HFFc6 (cell line): ENCODE measurements around the gene ACP3. TPM values are rescaled to one million over a fixed set of nuclear protein-coding genes. Genes with fewer than 3 reads are reported as not detected.
"Not testable (repeated sequence)": the region's sequence is repeated elsewhere in the genome, so short reads cannot be mapped to it uniquely, and the experiment has no call there.

ENCODE experiments used
- DNase-seq: peaks from one replicate; pipeline ENCODE4 v3.0.0-alpha.2; 2018
- H3K27ac Mint-ChIP-seq: 2 replicates; pipeline ENCODE4 v1.8.0; 2020; ENCODE audit warnings: mild to moderate bottlenecking, mixed read lengths
- H3K27me3 Mint-ChIP-seq: 2 replicates; pipeline ENCODE4 v1.8.0; 2021; ENCODE audit warnings: mild to moderate bottlenecking, moderate library complexity, mixed read lengths; ENCODE audit not compliant: insufficient read depth
- H3K36me3 Mint-ChIP-seq: 2 replicates; pipeline ENCODE4 v1.8.0; 2021; ENCODE audit warnings: low read depth, mixed read lengths
- H3K4me1 Mint-ChIP-seq: 2 replicates; pipeline ENCODE4 v1.8.0; 2020; ENCODE audit warnings: low read depth, mixed read lengths
- H3K4me3 Mint-ChIP-seq: 2 replicates; pipeline ENCODE4 v1.8.0; 2020; ENCODE audit warnings: mild to moderate bottlenecking, moderate library complexity, mixed read lengths
- H3K9me3 Mint-ChIP-seq: 2 replicates; pipeline ENCODE4 v1.8.0; 2020; ENCODE audit warnings: mild to moderate bottlenecking, mixed read lengths
- CTCF ChIP-seq: fragments of 200-600 bp; sonication (generic); IDR thresholded peaks from 2 replicates; pipeline ENCODE4 v1.5.0; 2021; ENCODE audit warnings: antibody characterized with exemption, mild to moderate bottlenecking
- total RNA-seq, 6 experiments: library from RNA; stranded (reverse); fragmentation: NEBNext Ultra II Directional; extraction: Animal tissue kit (Norgen Biotek cat#: 25700); gene quantifications; 2 replicates in 1 of 6; 3 replicates in 5 of 6; pipeline ENCODE4 v1.2.3, GENCODE V29; 2021

The ACP3 gene
- total RNA-seq, 6 experiments from 2014 or later, result not detected

- Mint-ChIP-seq H3K4me1 (no peaks in the 10 kb centered on the region), H3K27me3 (peaks cover 14% of the 10 kb centered on the region; the same call in 1 of the 2 replicates), H3K9me3 (no peaks in the 10 kb centered on the region), H3K27ac (no peak overlapping the region), H3K4me3 (no peak overlapping the region), H3K36me3 (no peaks in the 10 kb centered on the region)
- TF ChIP-seq CTCF, result no peak
- no peak for DNase-seq
Observed at GRCh38 chr3:132382267-132382666, 65.1 kb downstream of the ACP3 start.

GRCh38 chr3:132382688-132383194 is 65.5 kb downstream of the ACP3 start:
- TF ChIP-seq CTCF, result no peak
- H3K4me3 Mint-ChIP-seq, result no peak overlapping the region
- H3K27ac Mint-ChIP-seq, result no peak overlapping the region
- H3K27me3 Mint-ChIP-seq, result peaks cover 14% of the 10 kb centered on the region; the same call in 1 of the 2 replicates
- no peaks in the 10 kb centered on the region for H3K36me3 Mint-ChIP-seq
- no peaks in the 10 kb centered on the region for H3K4me1 Mint-ChIP-seq
- H3K9me3 Mint-ChIP-seq, result no peaks in the 10 kb centered on the region
- DNase-seq, result no peak

GRCh38 chr3:132386259-132386658 is 69.1 kb downstream of the ACP3 start:
- no peak for DNase-seq
- H3K27me3 Mint-ChIP-seq, result peaks cover 15% of the 10 kb centered on the region
- H3K27ac Mint-ChIP-seq, result no peak overlapping the region
- H3K36me3 Mint-ChIP-seq, result no peaks in the 10 kb centered on the region
- TF ChIP-seq CTCF, result no peak
- no peaks in the 10 kb centered on the region for H3K9me3 Mint-ChIP-seq
- H3K4me1 Mint-ChIP-seq, result no peaks in the 10 kb centered on the region
- no peak overlapping the region for H3K4me3 Mint-ChIP-seq

GRCh38 chr3:132392675-132393074 is 75.5 kb downstream of the ACP3 start:
- not testable (repeated sequence) for H3K9me3 Mint-ChIP-seq

GRCh38 chr3:132394320-132394719 is 77.1 kb downstream of the ACP3 start:
- Mint-ChIP-seq H3K4me1 (no peaks in the 10 kb centered on the region), H3K36me3 (peaks cover 5% of the 10 kb centered on the region; the same call in 1 of the 2 replicates), H3K4me3 (no peak overlapping the region), H3K27ac (no peak overlapping the region), H3K9me3 (peaks cover 5% of the 10 kb centered on the region), H3K27me3 (peaks cover 9% of the 10 kb centered on the region)
- DNase-seq, result no peak
- TF ChIP-seq CTCF, result no peak

More at GRCh38 chr3:132392675-132393074, 75.5 kb downstream of the ACP3 start:
- not testable (repeated sequence) for H3K27ac Mint-ChIP-seq, H3K36me3 Mint-ChIP-seq, H3K4me3 Mint-ChIP-seq, DNase-seq, H3K4me1 Mint-ChIP-seq
- H3K27me3 Mint-ChIP-seq, result peaks cover 10% of the 10 kb centered on the region

GRCh38 chr3:132395126-132395525 is 77.9 kb downstream of the ACP3 start:
- H3K4me1 Mint-ChIP-seq, result no peaks in the 10 kb centered on the region
- no peak overlapping the region for H3K4me3 Mint-ChIP-seq
- H3K9me3 Mint-ChIP-seq, result peaks cover 5% of the 10 kb centered on the region
- no peak overlapping the region for H3K27ac Mint-ChIP-seq
- no peak for TF ChIP-seq CTCF
- peaks cover 9% of the 10 kb centered on the region for H3K27me3 Mint-ChIP-seq
- peaks cover 5% of the 10 kb centered on the region; the same call in 1 of the 2 replicates for H3K36me3 Mint-ChIP-seq
- no peak for DNase-seq
